GM19324 (cell line): ENCODE measurements around the gene RFLNA.
"Not testable (repeated sequence)": the region's sequence is repeated elsewhere in the genome, so short reads cannot be mapped to it uniquely, and the experiment has no call there.

Source experiments
- ATAC-seq: cut with Tn5 transposase; IDR thresholded peaks from one replicate; pipeline ENCODE4 v1.9.1; 2021; ENCODE audit warnings: mild to moderate bottlenecking, moderate library complexity; ENCODE audit not compliant: unreplicated experiment, low FRiP score

The RFLNA gene

DNA sequence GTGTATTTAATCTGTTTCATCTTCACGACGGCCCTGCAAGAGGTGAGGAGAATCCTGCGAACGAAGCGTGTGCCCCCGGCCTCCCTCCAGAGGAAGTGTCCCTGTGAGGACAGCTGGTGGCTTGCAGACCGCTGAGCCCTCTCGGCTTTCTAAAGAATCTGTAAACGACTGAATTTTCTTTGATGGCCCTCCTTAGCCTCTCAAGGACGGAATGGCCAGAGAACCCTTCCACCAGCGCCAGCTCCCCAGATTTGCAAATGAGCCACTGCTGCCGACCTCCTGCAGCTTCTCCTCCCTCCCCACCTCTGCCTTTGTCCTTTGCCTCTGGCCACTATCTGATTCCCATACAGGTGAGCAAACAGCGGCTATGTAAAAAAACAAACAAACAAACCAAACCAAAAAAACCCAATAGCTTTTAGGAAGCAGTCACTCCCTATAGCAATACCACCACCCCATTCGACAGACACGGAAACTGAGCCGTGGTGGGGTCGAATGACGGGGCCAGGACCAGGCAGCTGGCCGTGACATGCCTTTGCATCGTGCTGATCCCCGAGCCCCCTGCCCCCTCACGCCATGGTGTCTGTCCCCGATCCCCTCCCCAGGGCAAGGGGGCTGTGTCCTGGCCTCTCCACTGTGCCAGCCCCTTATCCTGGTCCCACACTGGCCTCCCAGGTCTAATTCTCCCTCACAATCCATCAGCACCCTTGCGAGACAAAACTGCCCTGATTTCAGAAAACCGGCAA lies 23.6 kb downstream of the RFLNA start:
- ATAC-seq = no peak

DNA sequence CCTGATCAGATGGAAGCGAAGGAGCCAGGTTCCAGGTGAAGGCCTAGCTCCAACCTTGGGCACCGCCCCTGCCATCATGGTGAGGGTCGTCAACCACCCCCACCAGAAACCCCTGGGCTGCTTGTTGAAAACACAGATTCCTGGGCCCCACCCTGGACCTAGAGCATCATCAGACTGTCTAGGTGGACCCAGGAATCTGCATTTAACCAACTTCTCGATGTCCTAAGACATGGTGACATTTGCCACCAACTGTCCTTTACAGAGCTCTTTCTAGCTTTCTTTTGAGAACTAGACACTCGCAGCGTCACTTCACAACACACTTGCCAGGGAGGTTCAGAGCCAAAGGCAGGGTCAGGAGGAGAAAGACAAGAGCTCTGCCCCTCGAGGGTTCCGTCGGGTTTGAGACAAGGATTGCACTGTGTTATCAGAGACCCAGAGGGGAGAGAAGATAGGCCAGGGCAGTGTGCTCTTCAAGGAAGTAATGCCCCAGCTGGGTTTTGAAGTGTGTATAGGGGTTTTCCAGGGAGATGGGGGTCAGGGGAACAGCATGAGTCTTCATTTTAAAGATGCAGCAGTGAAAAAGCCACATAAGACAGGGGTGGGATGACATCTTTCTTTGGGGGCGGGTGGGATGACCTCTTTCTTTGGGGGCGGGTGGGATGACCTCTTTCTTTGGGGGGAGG lies 24.6 kb downstream of the RFLNA start:
- no peak for ATAC-seq

DNA sequence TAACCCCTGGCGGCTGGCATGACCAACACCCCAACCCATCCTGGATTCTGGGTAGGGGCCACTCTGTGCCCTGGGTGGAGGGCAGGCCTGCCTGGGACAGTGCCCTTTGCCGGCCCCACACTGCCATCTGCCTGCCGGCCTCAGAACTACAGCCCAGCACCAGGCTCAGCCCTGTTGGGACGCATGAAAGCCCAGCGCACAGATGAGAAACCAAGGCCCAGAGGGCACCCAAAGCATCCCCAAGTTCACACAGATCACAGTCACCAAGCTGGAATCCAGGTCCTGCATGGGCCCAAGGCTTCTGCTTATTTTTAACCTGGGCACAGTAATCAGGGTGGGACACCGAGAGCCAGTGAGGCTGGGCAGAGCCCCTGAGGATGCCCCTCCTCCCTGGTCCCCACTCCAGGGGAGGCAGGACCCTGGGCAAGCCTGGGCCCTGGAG lies 26.2 kb downstream of the RFLNA start:
- no peak for ATAC-seq

DNA sequence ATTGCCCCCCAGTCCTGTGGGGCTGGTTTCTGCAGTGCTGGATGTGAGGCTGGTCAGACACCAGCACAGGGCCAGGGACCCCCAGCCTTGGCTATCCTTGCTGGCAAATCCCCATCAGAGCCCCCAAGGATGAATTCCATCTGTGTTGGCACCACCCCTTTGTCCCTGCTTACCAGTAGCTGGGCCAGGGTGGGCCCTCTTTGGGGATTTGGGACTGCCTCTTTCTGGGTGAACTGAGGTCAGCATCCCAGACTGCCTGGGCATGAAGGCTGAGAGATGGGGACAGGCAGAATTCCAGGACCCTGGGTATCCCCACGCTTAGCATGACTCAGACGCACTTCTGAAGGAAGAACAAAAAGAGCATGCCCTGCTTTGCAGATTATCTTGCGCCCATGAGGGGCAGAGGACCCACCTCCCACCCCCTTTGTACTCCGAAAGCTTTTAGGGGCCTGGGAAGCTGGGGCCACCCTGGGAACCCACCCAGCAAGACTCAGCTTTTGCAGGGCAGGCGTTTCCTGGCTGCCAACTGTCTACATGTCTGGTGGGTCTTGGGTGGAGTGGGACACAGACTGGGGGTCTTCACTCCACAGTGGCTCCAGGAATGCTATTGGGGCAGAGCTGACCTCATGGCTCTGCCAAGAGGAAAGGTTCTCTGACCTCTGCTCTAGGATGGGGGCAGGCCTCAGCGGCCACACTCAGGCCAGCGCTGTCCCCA lies 26.8 kb downstream of the RFLNA start:
- ATAC-seq = no peak

DNA sequence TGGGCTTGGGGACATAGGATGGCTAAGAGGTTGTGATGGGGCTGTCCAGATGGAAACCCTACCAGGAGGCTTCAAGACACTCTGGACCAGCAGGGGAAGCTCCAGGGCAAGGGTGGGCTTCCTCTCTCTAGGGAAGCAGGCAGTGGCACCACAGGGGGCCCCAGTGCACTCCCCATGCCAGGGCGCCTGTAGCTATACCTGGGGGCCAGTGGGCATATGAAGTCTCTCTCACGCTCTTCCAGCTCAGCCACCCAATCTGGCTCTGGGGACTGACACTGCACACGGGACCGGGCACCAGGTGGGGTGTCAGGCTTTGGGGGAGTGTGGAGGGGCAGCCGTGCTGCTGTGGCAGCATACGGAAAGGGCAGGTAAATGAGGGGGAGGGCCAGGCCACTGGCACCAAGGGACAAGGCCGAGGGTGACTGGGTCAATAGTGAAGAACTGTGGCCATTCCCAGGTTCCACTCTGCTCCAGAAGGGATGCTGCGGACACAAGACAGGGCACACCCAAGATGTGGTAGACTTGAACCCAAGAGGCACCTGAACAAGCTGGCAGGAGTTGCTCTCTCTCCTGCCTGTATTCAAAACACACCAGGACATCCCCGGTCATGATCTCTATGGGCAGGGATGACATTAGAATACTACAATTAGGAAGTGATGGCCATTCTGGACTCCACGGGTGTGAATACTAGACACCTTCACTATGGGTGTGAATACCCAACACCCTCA lies 27.5 kb downstream of the RFLNA start:
- ATAC-seq = no peak

DNA sequence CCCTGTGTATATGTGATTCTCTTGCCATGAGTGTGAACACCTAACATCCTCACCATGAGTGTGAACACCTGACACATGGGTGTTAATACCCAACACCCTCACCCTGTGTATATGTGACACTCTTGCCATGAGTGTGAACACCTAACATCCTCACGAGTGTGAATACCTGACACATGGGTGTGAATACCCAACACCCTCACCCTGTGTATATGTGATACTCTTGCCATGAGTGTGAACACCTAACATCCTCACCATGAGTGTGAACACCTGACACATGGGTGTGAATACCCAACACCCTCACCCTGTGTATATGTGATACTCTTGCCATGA lies 28.1 kb downstream of the RFLNA start:
- ATAC-seq = not testable (repeated sequence)

DNA sequence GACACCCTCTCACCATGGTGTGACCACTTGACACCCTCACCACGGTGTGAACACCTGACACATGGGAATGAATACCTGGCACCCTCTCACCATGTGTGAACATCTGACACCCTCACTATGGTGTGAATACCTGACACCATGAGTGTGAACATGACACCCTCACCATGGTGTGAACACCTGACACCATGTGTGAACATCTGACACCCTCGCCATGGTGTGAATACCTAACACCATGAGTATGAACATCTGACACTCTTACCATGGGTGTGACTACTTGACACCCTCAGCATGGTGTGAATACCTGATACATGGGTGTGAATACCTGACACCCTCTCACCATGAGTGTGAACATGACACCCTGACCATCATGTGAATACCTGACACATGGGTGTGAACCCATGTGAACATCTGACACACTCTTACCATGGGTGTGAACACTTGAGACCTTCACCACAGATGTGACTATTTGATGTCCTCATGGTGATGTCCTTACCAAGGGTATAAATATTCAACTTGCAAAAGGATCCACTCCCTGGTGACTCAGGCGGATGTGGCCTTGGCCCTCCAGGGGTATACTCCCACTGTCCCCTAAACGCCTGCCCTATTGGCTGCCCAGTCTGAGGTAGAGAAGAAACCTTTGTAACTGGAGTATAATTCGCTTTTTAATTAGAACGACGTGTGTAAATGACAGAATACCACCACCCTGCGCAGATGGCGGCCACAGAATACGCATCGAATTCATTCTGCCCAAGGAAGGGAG lies 29.1 kb downstream of the RFLNA start:
- no peak for ATAC-seq

DNA sequence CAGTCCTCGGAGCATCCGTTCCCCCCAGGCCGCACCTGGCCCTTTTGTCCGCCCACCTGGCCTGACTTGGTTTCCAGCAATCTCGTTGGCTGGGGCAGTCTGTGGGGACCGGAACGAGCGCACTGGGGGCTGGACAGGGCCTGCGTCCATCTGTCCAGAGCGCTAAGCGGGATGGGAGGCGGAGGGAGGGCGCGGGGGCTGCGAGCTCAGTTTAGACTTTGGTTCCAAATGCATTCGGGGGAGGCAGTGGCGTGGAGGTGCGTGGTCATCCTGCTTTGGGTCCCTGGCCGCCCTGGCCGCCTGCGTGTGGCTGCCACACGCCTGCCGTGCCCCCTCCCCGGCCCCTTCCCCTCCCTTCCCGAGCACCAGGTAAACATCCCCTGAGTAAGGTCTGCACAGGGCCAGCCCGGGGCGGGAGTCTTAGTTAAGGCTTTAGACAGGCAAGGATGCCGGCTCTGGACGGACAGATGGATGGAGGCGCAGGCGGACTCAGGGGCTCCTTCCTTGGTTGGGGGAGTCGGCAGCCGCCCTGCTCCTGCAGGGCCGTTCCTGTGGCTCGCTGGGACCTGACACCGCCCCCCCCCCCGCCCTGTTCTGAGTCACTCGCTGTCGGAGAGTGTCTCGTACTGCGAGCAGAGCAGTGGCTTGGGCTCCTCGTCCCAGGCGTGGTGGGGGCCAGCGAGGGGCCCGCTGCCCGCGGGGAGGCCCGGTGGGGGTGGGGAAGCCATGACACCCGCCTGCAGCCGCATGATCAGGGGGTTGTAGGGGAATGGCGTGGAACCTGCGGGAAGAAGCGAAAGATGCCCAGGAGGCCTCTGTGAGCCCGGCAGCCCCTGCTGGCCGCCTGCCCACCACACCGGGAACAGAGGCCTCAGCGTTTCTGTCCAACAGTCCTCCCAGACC lies 30.2 kb downstream of the RFLNA start:
- no peak for ATAC-seq

DNA sequence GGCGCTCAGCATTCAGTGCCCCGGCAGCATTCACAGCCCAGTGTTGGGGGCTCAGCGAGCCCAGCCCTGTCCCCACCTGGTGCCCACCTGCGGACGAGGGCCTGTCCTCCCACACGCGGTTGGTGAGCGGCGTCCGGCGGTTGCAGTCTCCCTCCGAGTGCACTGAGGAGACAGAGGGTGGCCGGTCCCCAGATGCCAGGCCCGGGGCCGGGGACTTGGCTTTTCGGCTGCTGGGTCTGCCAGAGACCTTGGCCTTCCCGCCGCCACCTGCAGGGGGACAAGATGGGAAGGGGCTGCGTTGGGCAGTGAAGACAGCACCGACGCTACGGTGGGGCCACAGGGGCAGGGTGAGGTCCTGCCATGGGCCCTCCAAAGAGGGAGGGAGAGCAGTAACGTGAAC lies 31.2 kb downstream of the RFLNA start:
- ATAC-seq = no peak

DNA sequence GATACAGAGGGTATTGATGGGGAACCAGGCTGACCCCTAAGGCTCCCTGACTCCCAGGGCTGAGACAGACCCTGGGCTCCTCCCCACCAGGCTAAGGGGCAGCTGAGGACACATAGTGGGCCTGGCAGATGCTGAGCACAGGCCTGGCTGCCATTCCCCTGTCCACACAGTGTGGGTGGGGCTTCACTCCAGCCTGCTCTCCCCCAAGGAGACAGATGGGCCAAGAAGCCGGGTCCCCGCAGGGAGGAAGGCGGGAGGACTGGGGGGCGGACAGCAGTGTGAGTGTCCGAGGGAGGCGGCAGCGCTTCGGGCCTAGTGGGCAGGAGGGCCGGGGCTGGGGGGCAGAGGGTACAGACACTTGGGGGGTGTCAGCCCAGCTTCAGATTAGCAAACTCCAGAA lies 32.0 kb downstream of the RFLNA start:
- ATAC-seq = no peak

DNA sequence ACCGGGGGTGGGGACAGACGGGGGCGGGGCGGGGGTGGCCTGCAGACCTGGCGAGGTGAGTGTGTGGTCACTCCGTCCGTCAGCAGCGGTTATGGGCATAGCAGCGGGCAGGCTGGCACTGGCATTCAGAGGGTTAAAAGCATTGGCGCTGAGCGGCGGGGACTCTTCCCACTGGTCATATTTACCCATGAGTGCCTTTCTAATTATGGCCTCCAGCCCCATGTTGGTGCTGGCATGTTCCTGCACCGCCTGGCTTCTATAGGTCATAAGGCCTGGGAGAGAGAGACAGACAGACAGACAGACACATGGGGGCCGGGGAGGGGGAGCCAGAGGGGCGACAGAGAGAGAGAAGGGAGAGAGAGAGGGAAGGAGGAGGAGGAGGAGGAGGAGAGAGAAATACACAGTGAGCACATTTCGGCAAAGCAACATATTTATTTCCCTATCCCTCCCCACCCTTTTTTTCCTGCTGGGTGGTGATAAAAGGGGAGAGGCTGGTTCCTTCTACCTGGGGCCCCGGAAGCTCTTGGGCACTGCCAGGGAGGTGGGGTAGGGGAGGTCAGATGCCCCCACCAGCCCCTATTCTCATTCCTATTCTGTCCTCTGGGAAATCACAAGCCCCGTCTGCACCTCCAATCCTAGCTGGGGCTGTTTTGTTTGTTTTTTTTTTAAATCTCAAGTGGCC lies 32.6 kb downstream of the RFLNA start:
- no peak for ATAC-seq

DNA sequence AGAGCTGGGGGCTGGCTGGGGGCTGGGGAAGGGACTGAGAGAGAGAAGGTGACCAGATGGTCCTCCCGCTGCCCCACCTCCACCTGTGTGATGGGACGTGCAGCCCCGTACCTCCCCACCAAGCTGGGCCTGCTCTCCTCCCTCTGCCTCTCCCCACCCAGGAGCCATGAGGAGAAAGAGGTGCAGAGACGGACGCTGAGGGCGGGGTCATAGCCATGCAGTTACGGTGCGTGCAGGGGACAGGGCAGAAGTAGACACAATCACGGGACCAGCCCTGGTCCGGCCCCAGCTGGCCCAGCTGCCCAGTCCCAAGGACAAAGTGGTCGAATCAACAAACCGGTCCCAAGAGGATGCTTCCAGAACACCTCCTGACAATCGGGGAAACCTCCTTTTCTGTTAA lies 33.2 kb downstream of the RFLNA start:
- ATAC-seq = no peak

DNA sequence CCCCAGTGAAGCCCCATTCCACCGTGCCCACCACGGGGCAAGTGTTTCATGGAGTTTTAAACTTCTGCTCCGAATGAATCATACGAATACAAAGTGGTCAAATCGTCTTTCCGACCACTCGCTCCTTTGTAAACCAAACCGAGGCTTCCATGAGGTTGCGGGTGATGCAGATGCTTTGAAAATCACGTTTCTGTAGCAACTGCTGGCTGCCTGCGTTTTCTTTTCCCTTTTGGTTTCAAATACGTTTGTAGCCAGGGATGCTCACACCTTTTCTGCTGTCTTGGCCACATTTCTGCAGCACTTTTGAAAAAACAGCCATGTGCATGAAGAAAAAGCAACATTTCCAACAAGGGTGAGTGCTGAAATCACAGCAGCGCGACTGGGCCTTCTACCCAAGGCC lies 33.7 kb downstream of the RFLNA start:
- ATAC-seq = no peak

DNA sequence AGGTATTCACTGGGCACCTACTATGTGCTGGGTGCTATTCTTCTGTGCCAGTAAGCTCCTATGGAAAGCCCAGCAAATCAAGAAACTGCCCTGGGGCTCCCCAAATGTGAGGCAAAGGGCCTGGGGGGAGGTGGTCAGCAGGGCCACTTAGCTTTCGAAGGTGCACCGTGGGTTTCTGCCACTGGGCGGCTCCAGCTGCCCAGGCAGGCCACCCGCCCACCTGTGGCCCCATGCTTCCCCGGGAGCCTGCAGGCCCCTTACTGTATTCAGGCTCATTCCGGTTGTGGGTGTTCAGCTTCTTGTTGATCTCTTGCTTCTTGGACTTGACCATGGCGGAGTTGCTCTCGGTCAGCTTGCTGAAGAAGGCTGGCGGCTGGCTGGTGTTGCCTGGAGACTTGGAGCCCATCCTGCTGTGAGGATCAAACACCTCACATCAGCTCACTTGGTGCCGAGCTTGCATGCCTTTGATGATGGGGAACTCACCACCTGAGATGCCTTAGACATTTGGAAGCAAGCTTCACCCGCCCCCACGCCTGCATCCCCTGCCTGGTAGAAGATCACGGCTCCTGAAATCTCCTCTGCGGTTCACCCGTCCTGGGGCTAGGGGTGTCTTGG lies 37.3 kb downstream of the RFLNA start:
- ATAC-seq = no peak

DNA sequence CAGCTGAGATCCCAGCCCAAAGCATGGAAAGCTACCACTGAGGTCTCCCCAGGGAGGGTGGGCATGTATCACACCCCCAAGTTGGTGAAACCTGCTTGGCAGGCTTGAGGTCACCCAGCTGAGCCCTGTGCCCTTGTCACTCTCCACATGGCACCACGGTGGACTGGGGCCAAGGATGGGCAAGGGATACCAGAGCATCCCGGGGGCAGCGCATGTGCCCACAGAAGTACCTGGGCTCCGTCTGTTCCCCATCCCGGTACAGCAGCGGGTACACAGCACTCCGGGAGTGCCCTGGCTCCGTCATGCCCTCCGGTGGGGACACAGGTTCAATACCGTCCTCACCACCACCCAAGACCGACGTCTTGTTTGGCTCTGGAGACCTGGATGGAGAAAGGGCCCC lies 38.0 kb downstream of the RFLNA start:
- no peak for ATAC-seq

DNA sequence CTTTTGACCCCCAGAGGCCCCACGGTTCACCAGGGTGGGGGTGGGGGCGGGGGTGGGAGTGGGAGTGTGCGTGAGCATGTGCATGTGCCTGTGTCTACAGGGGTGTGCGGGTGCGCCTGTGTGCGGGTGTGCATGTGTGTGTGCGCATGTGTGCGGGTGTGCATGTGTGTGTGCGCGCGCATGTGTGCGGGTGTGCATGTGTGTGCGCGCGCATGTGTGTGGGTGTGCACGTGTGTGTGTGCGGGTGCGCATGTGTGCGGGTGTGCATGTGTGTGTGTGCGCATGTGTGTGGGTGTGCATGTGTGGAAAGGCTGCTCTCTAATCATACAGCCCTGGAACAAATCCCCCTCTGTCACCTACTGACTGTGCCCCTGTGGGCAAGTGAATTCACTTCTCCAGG lies 38.8 kb downstream of the RFLNA start:
- ATAC-seq = no peak

DNA sequence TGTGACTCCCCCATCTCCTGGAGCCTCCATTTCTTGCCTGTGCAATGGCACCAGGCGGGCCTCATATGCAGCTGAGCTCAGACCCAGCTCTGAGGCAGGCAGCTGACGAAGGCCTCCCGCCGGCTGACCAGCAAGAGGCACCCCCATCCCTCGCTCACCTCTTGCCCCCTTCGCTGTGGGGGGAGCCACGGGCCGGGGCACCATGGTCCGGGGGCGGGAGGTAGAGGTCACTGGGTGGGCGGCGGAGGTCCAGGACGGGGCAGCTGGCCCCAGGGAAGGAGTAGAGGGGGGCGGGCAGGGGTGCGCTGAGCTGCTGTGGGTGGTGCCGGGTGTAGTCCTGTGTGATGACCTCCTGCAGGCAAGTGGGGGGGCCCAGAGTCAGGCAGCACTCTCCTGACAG lies 39.4 kb downstream of the RFLNA start:
- no peak for ATAC-seq

DNA sequence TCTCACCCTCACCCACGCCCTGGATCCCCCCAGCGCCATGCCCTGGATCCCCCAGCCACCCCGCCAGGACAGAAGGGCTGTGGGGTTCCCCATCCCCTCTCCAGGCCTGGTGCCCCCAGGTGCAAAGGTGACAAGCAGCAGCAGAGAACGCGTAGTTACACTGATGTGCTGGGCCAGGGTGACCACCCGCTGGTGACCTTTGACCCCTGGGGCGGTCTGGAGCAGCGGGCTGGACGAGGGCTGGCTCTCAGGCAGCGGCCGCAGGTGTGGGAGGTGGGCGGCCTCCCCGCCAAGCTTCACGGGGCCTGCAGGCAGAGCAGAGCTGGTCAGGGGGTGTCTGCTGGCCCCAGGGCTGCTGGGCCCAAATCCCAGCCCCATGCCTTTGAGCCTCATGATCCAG lies 40.1 kb downstream of the RFLNA start:
- ATAC-seq = no peak
